SK-N-SH (cell line): ENCODE measurements around the gene TSHR.

Experiments
- CHD2 ChIP-seq: fragments of 150-350 bp; IDR thresholded peaks from 2 replicates; pipeline ENCODE4 v1.6.1; 2018; ENCODE audit warnings: low read length; ENCODE audit not compliant: partially characterized antibody
- ELF1 ChIP-seq: IDR thresholded peaks from 2 replicates; pipeline ENCODE4 v1.4.0; 2012
- FOXJ3 ChIP-seq: sonication (generic); formaldehyde crosslinking; IDR thresholded peaks from 2 replicates; pipeline ENCODE4 v1.5.1; 2020; ENCODE audit warnings: mild to moderate bottlenecking, missing genetic modification reagents
- RAD21 ChIP-seq: IDR thresholded peaks from 2 replicates; pipeline ENCODE4 v1.6.1; 2012; ENCODE audit warnings: mild to moderate bottlenecking, low read length
- TAF1 ChIP-seq: IDR thresholded peaks from 2 replicates; pipeline ENCODE4 v1.6.1; 2012; ENCODE audit warnings: low read depth, mild to moderate bottlenecking, low read length, moderate library complexity, borderline replicate concordance

GRCh38 chr14:81144824-81145603 lies 189.6 kb downstream of the TSHR start:
- TF ChIP-seq CHD2 (no peak), RAD21 (no peak), TAF1 (no peak), FOXJ3 (no peak), ELF1 (no peak)
